Inflammatory macrophage treated with lipopolysaccharide for 1 hour (primary cell): ENCODE data around the gene EXD3.
"Not testable (repeated sequence)": the region's sequence is repeated elsewhere in the genome, so short reads cannot be mapped to it uniquely, and the experiment has no call there.

Experiments
- DNase-seq, 2 donors: peaks; one replicate each; pipeline ENCODE4 v3.0.0-alpha.2; 2020 to 2022

Gene EXD3, protein sequence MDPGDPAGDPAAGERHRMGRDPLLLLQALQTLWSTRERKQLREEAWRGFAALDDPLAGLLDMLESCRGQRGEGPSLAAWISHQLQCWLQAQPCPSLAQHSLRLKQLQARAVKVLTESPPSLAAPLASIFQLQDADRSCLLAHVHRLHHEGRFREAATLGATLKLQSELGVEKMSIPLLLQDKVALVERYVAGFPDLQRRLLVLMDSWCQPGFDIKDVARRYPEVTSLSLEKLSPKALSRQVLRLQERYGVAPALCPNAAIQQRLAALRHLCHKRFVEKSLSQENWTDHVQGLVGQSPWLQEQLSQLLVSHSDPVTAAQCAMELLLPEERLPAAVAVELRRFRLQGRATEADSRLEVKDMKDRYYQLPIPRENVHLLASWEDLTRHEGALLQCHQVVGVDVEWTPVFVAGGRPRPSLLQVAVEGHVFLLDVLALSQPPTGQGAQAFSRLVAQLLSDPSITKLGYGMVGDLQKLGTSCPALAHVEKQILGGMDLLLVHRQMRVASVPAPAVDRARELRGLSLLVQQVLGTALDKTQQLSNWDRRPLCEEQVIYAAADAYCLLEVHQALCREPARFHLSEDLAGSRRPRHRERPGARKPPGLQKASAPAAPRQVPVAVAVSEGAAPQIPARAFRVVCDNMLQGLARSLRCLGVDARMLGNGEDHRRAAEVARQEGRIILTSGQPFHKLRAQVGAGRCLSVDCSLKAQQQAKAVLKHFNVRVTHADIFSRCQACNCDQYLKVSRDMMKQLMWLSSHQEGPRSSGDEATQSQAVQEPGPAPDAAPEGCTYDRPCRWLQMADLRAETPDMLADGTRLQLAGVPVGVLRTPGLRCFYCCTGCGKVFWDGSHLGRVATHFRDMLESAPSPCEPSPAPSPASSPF

DNA sequence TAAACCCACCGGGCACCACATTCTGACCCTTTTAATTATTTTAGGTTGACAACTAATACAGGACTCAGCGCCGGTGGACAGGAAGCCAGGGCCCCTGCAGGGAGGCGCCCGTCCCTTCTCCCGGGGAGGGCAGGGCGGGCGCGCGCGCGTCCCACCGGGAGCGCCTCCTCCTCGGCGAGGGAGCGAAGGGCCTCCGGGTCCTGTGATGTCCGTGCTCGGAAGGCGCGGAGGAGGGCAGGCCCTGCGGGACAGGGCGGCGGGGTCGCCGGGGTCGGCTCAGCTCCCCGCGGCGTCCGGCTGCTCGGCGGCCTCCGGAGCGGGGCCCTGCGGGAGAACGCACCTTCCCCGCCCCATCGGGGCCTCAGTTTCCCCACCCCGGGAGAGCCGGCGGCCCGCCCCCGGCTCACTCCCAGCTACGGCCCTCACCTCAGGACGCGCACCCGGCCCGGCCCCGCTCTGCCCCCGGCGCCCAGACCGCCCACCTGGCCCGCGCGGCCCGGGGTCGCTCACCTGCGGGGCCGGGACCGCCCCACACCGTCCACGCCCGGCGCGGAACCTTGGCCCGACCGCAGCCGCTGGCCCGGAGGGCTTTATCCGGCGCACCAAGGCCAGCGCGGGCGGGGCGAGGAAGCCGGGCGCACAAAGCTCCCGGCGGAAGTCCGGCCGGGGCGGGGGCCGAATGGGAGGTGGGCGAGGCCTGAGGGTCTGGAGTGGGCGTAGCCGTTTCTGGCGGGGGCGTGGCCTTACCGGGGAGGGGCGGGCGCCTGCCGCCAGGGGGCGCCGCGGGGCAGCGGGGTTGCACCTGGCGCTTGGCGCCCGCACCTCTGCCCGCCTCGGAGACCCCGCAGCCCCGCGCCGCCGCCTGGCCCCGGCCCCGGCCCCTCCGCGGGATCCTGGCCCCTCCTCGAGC is at the start of gene EXD3, which contains the start of gene NOXA1:
TSS of gene EXD3 (minus strand) at position 559 of the 910 bp plus-strand sequence. CDS start 27,805 bp downstream, outside the sequence.
TSS of gene NOXA1 (plus strand) at position 790 of the 910 bp plus-strand sequence. CDS start 137 bp downstream, outside the sequence.
- DNase-seq, result peak; percentile 90 to 97

DNA sequence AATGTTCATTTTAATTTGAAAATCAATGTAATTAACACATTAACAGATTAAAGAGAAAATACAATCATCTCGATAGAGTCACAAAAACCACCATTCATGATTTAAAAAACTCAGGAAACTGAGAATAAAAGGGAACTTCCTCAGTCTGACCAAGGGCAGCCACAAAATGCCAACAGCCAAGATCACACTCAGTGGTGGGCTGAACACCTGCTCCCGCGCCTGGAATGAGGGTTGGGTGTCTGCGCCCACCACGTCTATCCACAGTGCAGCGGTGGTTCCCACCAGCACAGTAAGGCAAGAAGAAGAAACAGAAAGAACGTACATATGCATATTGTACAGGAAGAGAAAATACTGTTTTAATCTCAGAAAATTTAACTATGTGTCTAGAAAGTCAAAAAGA is 47.8 kb upstream of the EXD3 start:
- DNase-seq, result no peak

DNA sequence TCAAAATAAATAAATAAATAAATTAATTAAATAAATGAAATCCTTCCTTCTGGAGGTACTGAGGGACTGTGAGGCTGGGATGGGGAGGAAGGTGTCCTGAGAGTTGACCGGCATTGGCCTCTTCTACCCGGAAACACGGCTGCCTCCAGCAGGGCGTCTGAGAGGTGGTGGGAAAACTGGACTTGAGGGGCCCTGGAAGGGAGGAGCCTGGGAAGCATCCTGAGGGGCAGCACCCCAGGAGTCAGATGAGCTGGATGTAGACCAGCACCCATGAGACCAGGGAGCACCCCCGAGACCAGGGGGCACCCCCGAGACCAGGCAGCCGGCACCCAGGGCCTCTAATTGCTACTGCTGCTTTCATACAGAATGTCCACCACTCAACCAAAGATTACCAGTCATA is 44.9 kb upstream of the EXD3 start:
- DNase-seq, result no peak

DNA sequence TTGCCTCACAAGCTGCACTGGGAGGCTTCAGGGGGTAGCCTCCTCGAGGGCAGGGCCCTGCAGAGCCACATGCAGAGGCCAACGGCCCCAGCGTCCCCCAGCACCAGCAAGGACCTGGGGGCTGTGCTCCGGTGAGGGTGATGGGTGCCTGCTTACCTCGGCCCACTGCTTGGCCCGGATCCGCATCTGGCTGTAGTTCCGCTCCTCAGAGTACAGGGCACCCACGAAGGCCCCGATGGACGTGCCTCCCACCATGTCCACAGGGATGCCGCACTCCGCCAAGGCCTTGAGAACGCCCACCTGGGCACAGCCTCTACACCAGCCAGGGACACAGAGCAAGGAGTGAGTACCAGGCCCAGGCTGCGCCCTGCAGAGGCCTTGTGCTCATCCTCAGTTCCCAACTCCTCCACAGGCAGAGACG is 44.2 kb upstream of the EXD3 start:
- no peak for DNase-seq

DNA sequence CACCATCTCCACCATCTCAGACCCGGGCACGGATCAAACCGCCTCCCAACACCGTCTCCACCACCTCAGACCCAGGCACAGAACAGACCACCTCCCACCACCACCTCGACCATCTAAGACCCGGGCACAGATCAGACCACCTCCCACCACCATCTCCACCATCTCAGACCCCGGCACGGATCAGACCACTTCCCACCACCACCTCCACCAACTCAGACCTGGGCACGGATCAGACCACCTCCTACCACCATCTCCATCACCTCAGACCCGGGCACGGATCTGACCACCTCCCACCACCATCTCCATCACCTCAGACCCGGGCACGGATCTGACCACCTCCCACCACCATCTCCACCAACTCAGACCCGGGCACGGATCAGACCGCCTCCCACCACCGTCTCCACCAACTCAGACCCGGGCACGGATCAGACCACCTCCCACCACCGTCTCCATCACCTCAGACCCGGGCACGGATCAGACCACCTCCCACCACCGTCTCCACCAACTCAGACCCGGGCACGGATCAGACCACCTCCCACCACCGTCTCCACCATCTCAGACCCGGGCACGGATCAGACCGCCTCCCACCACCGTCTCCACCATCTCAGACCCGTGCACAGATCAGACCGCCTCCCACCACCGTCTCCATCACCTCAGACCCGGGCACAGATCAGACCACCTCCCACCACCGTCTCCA is 43.6 kb upstream of the EXD3 start:
- DNase-seq, result not testable (repeated sequence)

DNA sequence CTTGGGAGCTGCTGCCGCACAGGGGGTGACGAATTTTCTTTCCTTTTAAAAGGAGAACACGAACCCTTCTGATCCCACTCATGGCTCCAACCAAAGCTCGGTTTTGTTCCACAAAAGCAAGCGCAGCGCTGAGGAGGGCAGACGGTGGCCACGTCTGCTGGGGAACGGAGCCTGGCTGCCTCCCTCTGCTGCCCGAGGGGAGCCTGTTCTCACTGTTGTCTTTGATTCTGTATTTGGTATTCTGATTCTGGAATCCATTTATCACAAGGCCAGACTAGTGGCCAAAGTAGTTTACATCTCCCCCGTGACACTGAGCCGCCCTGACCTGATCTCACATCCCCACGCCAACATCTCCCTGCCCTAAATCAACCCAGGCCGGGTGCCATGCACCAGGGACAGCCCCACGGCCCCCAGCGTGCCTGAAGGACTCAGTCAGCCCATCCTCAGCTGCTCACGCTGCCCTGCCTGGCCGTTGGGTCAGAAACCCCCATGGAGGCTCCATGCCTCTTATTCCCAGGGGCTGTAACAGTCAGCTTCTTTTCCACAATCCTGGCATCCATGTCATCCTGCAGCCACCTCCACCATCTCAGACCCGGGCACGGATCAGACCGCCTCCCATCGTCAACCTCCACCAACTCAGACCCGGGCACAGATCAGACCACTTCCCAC is 42.9 kb upstream of the EXD3 start:
- no peak for DNase-seq

DNA sequence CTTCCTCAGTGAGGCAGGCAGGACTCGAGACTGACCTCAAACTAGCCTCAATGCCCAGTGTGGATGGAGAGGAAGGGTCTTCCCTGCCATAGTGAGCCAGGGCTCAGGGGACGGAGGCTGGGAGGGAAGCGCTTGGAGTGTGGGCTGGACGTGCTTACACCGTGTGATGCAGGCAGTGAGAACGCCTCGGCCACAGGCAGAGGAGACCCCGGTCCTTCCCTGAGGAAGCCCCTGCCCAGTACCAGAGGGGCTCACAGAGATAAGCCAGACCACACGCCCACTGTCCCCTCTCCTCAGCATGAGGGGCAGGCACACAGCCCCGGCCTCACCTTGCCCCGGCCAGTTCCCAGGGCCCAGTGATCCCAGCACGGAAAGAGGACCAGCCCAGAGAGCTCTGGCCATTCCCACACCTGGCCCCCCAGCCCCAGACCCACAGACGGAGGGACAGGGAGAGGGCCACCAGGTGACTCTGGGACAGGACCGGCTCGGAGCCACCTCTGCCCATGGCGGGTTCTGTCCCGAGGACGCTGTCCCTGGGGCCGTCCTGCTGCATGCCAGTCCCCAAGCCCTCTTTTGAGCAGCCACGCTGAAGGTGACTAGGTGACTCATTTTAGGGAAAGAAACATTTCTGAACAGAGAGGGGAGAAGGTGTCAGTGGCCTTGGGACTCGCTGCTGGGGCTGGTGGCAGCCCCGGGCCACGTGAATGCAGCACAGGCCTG is 42.2 kb upstream of the EXD3 start:
- no peak for DNase-seq

DNA sequence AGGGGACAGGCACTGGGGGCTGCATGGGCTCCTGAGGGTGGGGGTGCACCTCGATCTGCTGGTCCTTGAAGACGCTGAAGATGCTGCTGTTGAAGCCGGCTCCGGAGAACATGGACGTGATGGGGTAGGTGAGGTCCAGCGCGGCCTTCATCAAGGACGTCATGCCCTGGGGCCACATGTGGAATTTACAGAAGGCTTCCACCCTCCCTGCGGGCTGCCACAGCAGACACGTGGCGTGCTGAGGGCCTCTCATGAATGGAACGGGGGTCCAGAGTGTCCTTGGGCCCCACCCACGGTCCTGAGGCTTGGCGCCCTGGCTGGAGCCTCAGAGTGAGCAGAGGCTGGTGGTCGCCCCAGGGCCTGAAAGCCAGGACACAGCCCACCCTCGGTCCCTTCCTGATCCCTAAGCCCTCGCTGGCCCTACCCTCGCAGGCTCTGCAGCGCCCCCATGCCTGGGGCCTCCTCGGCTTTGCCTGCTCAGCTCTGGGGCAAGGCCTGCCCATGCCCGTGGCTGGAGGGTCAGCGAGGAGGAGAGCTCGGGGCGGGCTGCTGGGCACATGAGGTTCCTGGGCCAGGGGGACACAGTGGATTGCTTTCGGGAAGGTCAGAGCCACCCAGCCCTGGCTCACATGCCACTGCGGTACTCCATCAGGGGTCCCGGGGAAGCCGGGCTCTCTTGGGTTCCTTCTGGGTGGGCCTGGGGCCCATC is 41.5 kb upstream of the EXD3 start:
- DNase-seq, result no peak

DNA sequence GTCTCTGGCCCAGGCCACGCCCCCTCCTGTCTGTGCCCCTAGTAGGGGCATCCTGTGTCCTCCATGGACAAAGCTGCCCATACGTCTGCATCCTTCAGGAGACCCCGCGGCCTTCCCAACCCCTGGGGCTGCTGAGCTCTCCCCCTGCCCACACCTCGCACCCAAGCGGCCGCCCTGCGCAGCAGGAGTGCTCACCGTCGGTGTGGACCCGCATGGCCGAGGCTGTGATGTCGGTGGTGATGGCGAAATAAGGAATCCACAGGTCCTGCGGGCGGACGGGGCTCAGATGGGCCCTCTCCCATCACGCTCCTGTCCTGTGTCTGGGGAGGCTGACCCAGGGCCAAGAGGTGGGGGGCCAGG is 40.9 kb upstream of the EXD3 start:
- DNase-seq, result no peak

DNA sequence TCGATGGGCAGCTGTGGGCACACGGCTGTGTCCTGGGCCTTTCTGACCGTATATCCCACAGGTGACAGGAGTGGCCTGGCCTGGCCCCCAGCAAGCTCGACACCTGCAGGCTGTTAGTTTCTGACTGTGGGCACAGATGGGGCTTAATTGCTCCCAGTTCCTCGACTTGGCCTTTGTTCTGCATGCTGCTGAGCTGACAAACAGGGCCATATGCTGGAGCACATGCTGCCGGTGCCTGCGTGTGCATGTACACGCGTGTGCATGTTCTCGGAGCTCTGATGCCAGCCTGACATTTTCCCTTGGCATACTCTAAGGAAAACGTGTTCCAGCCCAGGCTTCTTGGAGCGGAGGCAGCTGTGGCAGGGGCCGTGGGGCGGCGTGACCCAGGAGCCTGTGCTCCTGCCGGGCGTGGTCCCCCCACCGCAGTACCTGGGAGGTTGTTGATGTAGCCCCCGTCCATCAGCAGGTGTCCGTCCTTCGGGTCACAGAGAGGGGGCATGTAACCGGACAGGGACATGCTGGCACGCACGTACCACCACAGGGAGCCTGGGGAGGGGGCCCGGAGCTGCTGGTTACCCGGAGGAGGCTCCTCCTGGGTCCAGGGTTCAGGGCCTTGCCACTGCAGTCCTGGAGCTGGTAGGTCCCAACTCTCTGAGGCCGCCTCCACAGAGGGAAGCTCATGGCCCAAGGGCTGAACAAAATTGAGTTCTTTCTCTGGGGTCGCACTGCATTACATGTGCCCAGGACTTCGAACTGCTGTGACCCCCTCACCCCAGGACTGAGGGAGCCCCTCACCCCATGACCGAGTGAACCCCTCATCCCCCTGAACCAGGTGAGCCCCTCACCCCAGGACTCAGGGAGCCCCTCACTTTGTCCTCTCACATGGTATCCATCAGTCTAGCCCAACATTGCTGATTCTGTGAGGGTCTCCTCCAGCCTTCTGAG is 40.3 kb upstream of the EXD3 start:
- DNase-seq, result no peak

DNA sequence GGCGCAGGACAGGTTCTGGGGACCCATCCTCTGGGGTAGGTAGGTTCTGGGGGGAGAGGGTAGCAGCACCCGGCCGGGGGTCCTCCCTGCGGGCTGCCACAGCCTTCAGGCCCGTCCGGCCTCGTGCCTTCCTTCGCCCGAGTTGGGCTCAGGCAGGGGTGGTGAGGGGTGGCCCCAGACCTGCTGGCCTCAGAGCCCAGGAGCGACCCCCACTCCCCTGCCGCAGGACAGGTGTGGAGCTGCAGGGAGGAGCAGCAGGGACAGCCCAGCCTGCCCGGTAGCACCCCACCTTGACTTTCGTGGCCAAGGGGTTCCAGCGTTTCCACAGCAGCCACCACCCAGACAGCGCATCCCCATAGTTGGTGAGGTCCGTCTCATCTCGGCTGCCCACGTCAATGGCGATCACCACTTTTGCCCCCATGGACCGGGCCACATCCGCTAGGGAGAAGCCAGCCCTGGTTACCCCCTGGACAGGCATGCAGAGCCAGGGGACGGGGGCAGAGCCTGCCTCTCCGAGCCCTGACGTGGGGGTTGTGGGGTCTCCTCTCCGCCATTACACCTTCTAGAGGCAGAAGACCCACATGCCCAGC is 39.5 kb upstream of the EXD3 start:
- DNase-seq, result no peak

DNA sequence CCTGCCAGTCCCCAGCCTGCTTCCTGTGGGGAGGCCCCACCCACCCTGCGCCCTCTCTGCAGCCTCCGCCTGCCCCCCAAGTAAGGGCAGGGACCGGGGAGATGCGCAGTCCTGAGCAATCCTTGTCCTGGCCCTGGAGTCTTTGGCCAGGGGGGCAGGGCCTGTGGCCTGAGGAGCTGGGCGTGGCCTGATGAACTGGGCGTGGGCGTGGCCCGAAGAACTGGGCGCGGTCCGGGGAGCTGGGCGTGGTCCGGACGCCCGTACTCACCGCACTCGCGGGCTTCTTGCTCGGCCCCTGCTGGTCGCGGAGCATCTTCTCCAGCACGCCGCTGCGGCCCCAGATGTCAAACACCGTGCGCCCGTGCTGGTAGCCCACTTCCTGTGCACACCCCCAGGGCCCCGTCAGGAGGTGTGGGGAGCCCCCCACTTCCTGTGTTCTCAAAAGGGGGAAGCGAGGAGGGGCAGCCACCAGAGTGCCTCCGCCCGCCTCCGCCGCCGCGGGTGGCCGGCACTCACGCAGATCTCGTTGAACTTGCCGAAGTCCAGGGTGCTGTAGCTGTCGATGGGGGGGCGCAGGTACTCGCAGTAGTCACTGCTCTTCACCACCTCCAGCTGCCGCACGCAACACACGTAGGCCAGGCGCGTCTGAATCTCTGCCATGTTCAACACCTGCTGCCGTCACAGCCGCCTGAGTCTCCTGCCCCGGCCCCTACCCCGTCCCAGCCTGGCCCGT is 38.9 kb upstream of the EXD3 start:
- DNase-seq, result peak; percentile 82 to 95

DNA sequence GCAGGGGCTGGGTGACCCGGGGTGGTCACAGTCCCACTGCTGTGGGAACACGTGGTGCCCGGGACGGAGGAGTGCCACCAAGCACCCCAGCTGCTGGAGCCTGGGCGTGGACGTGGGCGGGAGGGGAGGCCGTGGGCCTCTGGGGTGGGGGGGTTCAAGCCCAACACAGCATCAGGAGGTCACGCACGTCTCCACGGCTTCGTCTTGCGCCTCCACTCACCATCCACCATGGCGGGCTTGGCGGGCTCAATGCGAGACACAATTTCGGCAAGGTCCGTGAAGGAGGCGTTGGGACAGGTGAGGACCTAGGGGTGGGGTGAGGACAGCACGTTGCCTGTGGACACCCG is 38.3 kb upstream of the EXD3 start:
- no peak for DNase-seq

DNA sequence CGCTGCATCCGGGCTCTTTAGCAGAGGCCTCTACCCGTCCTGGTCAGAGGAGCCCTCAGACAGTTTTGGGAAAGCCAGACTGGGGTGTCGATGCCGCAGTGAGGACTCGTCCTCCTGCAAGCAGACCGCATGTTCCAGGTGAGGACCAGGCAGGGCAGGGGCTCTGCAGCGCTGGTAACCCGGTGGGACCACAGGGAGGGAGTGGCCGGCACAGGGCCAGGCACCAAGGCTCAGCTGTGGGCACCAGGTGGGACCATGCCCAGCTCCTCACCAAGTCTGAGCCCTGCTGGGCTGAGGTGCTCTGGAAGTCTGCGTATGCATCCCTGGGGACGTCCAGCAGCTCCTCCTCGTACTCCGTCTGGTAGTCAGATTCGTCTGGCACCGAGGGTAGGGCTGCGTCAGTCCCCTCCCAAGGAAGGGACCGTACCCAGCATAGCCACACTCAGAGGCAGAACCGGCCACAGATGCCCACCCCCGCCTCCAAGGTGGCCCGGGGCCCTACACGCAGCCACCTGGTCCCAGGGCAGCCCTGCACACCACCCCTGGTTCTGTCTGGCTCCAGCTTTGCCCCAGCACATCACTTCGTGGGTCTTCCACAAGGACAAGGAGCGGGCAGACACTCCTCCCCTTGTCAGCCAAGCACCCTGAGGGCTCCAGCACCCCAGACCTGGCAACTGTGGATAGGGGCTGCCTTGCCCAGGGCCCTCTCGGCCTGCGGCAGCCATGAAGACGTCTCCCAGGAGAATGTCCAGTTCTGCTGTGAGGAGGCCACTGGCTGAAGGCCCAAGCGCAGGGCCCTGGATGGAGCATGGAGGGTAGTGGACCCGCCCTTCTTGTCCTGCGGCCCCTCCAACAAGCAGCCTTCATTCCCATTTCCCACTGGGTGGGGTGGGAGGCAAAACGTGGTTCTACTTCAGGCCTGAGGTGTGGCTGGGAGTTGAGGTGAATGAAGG is 37.7 kb upstream of the EXD3 start:
- no peak for DNase-seq

DNA sequence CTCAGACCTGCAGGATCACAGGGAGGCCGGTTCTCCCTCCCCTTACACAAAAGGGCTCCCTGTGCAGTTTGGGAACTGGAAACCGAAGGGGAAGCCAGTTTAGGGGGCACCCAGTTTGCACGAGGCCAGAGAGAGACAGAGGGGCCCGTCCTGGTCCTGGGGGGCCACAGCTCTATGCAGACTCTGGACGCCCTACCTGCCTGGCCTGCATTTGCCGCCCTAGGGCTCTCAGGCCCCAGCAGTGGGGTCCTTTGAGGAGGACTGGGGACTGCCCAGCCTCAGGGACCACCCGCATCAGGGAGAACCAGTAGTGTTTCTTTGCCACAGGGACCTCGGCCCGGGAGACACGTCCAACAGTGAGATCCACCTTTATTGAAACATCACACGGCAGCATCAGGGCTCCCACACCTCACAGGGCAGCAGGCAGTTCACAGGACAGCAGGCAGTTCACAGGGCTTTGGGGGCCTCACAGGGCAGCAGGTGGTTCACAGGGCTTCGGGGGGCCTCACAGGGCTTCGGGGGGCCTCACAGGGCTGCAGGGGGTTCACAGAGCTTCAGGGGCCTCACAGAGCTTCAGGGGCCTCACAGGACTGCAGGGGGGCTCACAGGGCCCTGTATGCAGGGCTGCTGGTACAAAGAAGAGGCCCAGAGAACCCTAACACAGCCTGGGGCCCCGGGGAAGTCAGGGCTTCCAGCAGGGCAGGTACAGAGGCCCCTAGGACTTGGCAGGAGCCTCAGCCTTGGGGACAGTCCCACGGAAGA is 36.8 kb upstream of the EXD3 start:
- no peak for DNase-seq

DNA sequence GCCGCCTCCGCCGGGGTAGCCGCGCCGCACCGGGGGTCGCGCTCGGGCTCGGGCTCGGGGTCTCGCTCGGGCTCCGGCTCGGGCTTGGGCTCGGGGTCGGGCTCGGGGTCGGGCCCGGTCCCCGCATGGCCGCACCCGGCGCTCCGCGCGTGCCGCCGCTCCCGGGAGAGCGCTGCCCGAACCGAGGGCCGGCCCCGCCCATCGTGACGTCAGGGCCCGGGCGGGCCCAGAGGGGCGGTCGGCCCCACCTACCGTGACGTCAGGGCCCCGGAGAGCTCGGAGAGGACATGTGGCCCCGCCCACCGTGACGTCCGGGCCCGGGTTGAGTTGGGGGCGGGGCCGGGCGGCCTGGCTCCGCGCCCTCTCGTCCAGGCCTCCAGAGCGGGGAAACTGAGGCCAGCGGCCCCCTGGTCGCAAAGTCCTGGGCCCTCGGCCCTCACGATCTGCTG is 36.2 kb upstream of the EXD3 start, which contains the start of gene NSMF:
TSS of gene NSMF (minus strand) at position 183 of the 449 bp plus-strand sequence. CDS start 232 bp downstream, outside the sequence.
- peak; percentile 87 to 98 for DNase-seq
